Trophoblast cell (in vitro differentiated cells and primary cell): ENCODE results near the gene FBXO5.

Source experiments
- DNase-seq, 2 donors: peaks; one replicate each; pipeline ENCODE4 v3.0.0-alpha.2; 2016
- H2AFZ ChIP-seq: 2 replicates; pipeline ENCODE4 v1.6.1; 2013; ENCODE audit warnings: low read length, moderate library complexity, mild to moderate bottlenecking; ENCODE audit not compliant: insufficient read depth, poor library complexity
- H2AK5ac ChIP-seq: 2 replicates; pipeline ENCODE4 v1.6.1; 2013; ENCODE audit warnings: mild to moderate bottlenecking, low read length
- H2BK120ac ChIP-seq: 2 replicates; pipeline ENCODE4 v1.6.1; 2013; ENCODE audit warnings: low read length, mild to moderate bottlenecking, moderate library complexity; ENCODE audit not compliant: insufficient read depth, poor library complexity
- H2BK12ac ChIP-seq: 2 replicates; pipeline ENCODE4 v1.6.1; 2013; ENCODE audit warnings: mild to moderate bottlenecking, low read length, moderate library complexity
- H2BK5ac ChIP-seq: 2 replicates; pipeline ENCODE4 v1.6.1; 2013; ENCODE audit warnings: low read length, low read depth, moderate library complexity, mild to moderate bottlenecking; ENCODE audit not compliant: poor library complexity
- H3K14ac ChIP-seq: 2 replicates; pipeline ENCODE4 v1.6.1; 2013; ENCODE audit warnings: mild to moderate bottlenecking, low read length
- H3K18ac ChIP-seq: 2 replicates; pipeline ENCODE4 v1.6.1; 2013; ENCODE audit warnings: mild to moderate bottlenecking, low read length
- H3K23ac ChIP-seq: 2 replicates; pipeline ENCODE4 v1.6.1; 2013; ENCODE audit warnings: low read length
- H3K27ac ChIP-seq: 2 replicates; pipeline ENCODE4 v1.5.1; 2013; ENCODE audit warnings: low read depth, mild to moderate bottlenecking, inconsistent platforms, low read length, moderate library complexity
- H3K27me3 ChIP-seq: 2 replicates; pipeline ENCODE4 v1.6.1; 2013; ENCODE audit warnings: inconsistent platforms, mild to moderate bottlenecking, low read length, moderate library complexity; ENCODE audit not compliant: insufficient read depth
- H3K36me3 ChIP-seq, 2 experiments: 1 replicate in 1 of 2; 2 replicates in 1 of 2; pipeline ENCODE4 v1.6.1; 2013; ENCODE audit warnings: low read length in 2 of 2, mild to moderate bottlenecking in 2 of 2, moderate library complexity in 1 of 2; ENCODE audit not compliant: insufficient read depth in 2 of 2, control insufficient read depth in 1 of 2
- H3K4ac ChIP-seq: 2 replicates; pipeline ENCODE4 v1.6.1; 2013; ENCODE audit warnings: low read depth, mild to moderate bottlenecking, low read length, moderate library complexity
- H3K4me1 ChIP-seq, 2 experiments: 1 replicate in 1 of 2; 2 replicates in 1 of 2; pipeline ENCODE4 v1.6.1; 2013; ENCODE audit warnings: low read length in 2 of 2, mild to moderate bottlenecking in 2 of 2, moderate library complexity in 1 of 2; ENCODE audit not compliant: insufficient read depth in 2 of 2, control insufficient read depth in 1 of 2
- H3K4me2 ChIP-seq: 2 replicates; pipeline ENCODE4 v1.6.1; 2013; ENCODE audit warnings: inconsistent platforms, mild to moderate bottlenecking, low read length, moderate library complexity
- H3K4me3 ChIP-seq: 2 replicates; pipeline ENCODE4 v1.5.1; 2013; ENCODE audit warnings: mild to moderate bottlenecking, low read depth, low read length, inconsistent platforms
- H3K79me1 ChIP-seq: one replicate; pipeline ENCODE4 v1.6.1; 2013; ENCODE audit warnings: low read length
- H3K79me2 ChIP-seq: 2 replicates; pipeline ENCODE4 v1.6.1; 2013; ENCODE audit warnings: low read length, mild to moderate bottlenecking; ENCODE audit not compliant: control insufficient read depth, insufficient read depth, poor library complexity
- H3K9ac ChIP-seq: 2 replicates; pipeline ENCODE4 v1.6.1; 2013; ENCODE audit warnings: mild to moderate bottlenecking, low read length
- H3K9me3 ChIP-seq: 2 replicates; pipeline ENCODE4 v1.6.1; 2013; ENCODE audit warnings: low read depth, mild to moderate bottlenecking, control low read depth, inconsistent platforms, low read length; ENCODE audit not compliant: insufficient read depth
- H4K12ac ChIP-seq: 2 replicates; pipeline ENCODE4 v1.6.1; 2013; ENCODE audit warnings: low read depth, mild to moderate bottlenecking, low read length, moderate library complexity
- H4K8ac ChIP-seq: 2 replicates; pipeline ENCODE4 v1.6.1; 2013; ENCODE audit warnings: low read depth, mild to moderate bottlenecking, low read length, moderate library complexity
- H4K91ac ChIP-seq: one replicate; pipeline ENCODE4 v1.6.1; 2013; ENCODE audit warnings: low read depth, mild to moderate bottlenecking, low read length, moderate library complexity
- WGBS: extraction: QIAGEN DNeasy Blood & Tissue Kit; methylation state at CpG from one replicate; pipeline ENCODE4 v1.1.7; 2013; ENCODE audit warnings: missing lambda C conversion rate; ENCODE audit not compliant: insufficient read length, insufficient coverage; ENCODE audit errors: extremely low coverage; 5-methylcytosine and 5-hydroxymethylcytosine counted together

The FBXO5 gene

GRCh38 chr6:152957796-152958195 is 25.0 kb downstream of the FBXO5 start:
- no peak overlapping the region for H3K4ac ChIP-seq
- H4K12ac ChIP-seq: no peak overlapping the region
- no peaks in the 10 kb centered on the region for H3K79me1 ChIP-seq
- no peak overlapping the region for H3K4me2 ChIP-seq
- H3K14ac ChIP-seq: no peak overlapping the region
- no peaks in the 10 kb centered on the region for H3K27me3 ChIP-seq
- no peak overlapping the region for H2BK12ac ChIP-seq
- H3K23ac ChIP-seq: no peak overlapping the region
- H3K9me3 ChIP-seq: peaks cover 2% of the 10 kb centered on the region
- H2AFZ ChIP-seq: no peak overlapping the region
- no peak overlapping the region for H2AK5ac ChIP-seq
- H3K18ac ChIP-seq: no peak overlapping the region
- H3K79me2 ChIP-seq: no peaks in the 10 kb centered on the region
- H3K4me3 ChIP-seq: no peak overlapping the region
- H2BK5ac ChIP-seq: no peak overlapping the region
- DNase-seq: no peak
- H2BK120ac ChIP-seq: no peak overlapping the region
- no peak overlapping the region for H4K8ac ChIP-seq
- peaks cover 2 to 4% of the 10 kb centered on the region in 2 experiments for H3K4me1 ChIP-seq
- no peak overlapping the region for H3K27ac ChIP-seq
- WGBS: no CpG with 5 or more reads among the region's 1 CpG
- no peak overlapping the region for H4K91ac ChIP-seq
- H3K36me3 ChIP-seq: no peaks in the 10 kb centered on the region
- no peak overlapping the region for H3K9ac ChIP-seq

- no peak overlapping the region for H3K4ac ChIP-seq
- H3K27me3 ChIP-seq: no peaks in the 10 kb centered on the region
- no peak overlapping the region for H3K9ac ChIP-seq
- no peak overlapping the region for H3K27ac ChIP-seq
- H3K79me2 ChIP-seq: no peaks in the 10 kb centered on the region
- H2BK12ac ChIP-seq: no peak overlapping the region
- H4K91ac ChIP-seq: no peak overlapping the region
- no peaks in the 10 kb centered on the region for H3K36me3 ChIP-seq
- H3K4me1 ChIP-seq: peaks cover 2 to 6% of the 10 kb centered on the region in 2 experiments
- H3K79me1 ChIP-seq: no peaks in the 10 kb centered on the region
- H4K12ac ChIP-seq: no peak overlapping the region
- H3K4me3 ChIP-seq: no peak overlapping the region
- H2AFZ ChIP-seq: no peak overlapping the region
- peaks cover 2% of the 10 kb centered on the region for H3K9me3 ChIP-seq
- no peak for DNase-seq
- no peak overlapping the region for H2BK5ac ChIP-seq
- WGBS: no CpG with 5 or more reads among the region's 3 CpGs
- H2AK5ac ChIP-seq: no peak overlapping the region
- H2BK120ac ChIP-seq: no peak overlapping the region
- no peak overlapping the region for H3K18ac ChIP-seq
- H4K8ac ChIP-seq: no peak overlapping the region
- no peak overlapping the region for H3K4me2 ChIP-seq
- no peak overlapping the region for H3K23ac ChIP-seq
- H3K14ac ChIP-seq: no peak overlapping the region
These were observed 28.4 kb downstream of the FBXO5 start for GRCh38 chr6:152954443-152954842.

- peak in 1 of 2 donors; percentile 67 for DNase-seq
- WGBS: 100% methylated on average over 1 of the region's 7 CpGs
- no peak overlapping the region for H2AFZ ChIP-seq
- no peaks in the 10 kb centered on the region for H3K9me3 ChIP-seq
- H3K4me1 ChIP-seq: peaks cover 2 to 6% of the 10 kb centered on the region in 2 experiments
- no peak overlapping the region for H2BK12ac ChIP-seq
- H3K4me2 ChIP-seq: no peak overlapping the region
- H4K12ac ChIP-seq: no peak overlapping the region
- no peak overlapping the region for H4K8ac ChIP-seq
- no peak overlapping the region for H3K9ac ChIP-seq
- H3K79me1 ChIP-seq: no peaks in the 10 kb centered on the region
- no peak overlapping the region for H3K27ac ChIP-seq
- H3K27me3 ChIP-seq: no peaks in the 10 kb centered on the region
- no peak overlapping the region for H3K18ac ChIP-seq
- no peak overlapping the region for H4K91ac ChIP-seq
- no peaks in the 10 kb centered on the region for H3K79me2 ChIP-seq
- H2AK5ac ChIP-seq: no peak overlapping the region
- H3K23ac ChIP-seq: no peak overlapping the region
- no peak overlapping the region for H2BK120ac ChIP-seq
- H2BK5ac ChIP-seq: no peak overlapping the region
- H3K14ac ChIP-seq: no peak overlapping the region
- no peak overlapping the region for H3K4ac ChIP-seq
- no peak overlapping the region for H3K4me3 ChIP-seq
- no peaks in the 10 kb centered on the region for H3K36me3 ChIP-seq
These were observed 29.9 kb downstream of the FBXO5 start for GRCh38 chr6:152952866-152953509.

GRCh38 chr6:152952045-152952444 is 30.8 kb downstream of the FBXO5 start:
- H3K4me2 ChIP-seq: no peak overlapping the region
- H4K8ac ChIP-seq: no peak overlapping the region
- H2BK120ac ChIP-seq: no peak overlapping the region
- no peak overlapping the region for H3K14ac ChIP-seq
- H3K79me1 ChIP-seq: no peaks in the 10 kb centered on the region
- H4K91ac ChIP-seq: no peak overlapping the region
- no peak overlapping the region for H3K4ac ChIP-seq
- no peak overlapping the region for H2BK5ac ChIP-seq
- WGBS: no CpG with 5 or more reads among the region's 1 CpG
- no peak overlapping the region for H4K12ac ChIP-seq
- H2BK12ac ChIP-seq: no peak overlapping the region
- no peak overlapping the region for H2AK5ac ChIP-seq
- H3K9ac ChIP-seq: no peak overlapping the region
- no peak overlapping the region for H3K18ac ChIP-seq
- H3K9me3 ChIP-seq: no peaks in the 10 kb centered on the region
- no peak for DNase-seq
- H3K27ac ChIP-seq: no peak overlapping the region
- no peaks in the 10 kb centered on the region for H3K27me3 ChIP-seq
- peaks cover 2 to 6% of the 10 kb centered on the region in 2 experiments for H3K4me1 ChIP-seq
- no peak overlapping the region for H2AFZ ChIP-seq
- H3K4me3 ChIP-seq: no peak overlapping the region
- H3K36me3 ChIP-seq: no peaks in the 10 kb centered on the region
- no peaks in the 10 kb centered on the region for H3K79me2 ChIP-seq
- no peak overlapping the region for H3K23ac ChIP-seq
